Activated gamma-delta T cell treated with anti-CD3 and anti-CD28 coated beads, Interleukin-2, amount 50 U/mL, for 16 hours (primary cell): ENCODE results near the gene ZMPSTE24.

Experiments used
- DNase-seq: peaks from one replicate; pipeline ENCODE4 v3.0.0-alpha.2; 2020; ENCODE audit warnings: low read depth

Gene ZMPSTE24

DNA sequence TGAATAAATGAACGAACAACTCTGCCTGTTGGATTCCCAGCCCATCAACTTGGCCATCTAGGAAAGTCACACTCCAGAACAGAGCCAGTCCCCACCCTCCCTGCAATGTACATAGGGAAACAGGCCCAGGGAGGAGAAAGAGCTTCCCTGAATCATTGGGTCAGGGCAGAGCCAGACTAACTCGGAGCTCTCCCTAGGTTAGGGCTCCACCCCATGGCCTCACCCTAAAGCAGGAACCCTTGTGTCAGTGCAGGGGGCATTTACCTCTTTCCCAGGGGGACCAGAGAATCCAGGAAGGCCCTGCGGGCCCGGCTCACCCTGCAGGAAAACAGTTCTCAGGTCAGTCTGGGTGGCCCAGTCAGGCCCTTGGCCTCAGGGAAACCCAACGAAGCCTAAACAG is 47.4 kb downstream of the ZMPSTE24 start:
- DNase-seq: no peak

DNA sequence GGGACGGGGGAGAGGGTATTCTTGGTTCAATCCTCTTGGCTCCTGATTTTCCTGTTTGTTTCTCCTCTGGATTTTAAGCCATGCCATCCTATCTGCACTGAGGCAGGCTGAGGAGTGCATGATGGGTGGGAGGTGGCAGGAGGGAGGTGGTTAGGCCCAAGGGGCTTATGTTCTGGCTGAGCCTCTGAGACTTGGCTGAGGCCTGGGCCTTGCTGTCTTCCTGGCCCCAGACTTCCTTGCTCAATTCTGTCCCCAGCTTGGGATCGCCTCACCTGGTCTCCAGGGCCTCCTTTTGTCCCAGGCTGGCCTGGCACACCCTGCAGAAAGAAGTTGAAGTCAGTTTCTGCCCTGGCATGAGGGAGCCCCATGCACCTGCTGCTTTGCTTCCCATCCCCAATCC is 47.8 kb downstream of the ZMPSTE24 start:
- DNase-seq: no peak

DNA sequence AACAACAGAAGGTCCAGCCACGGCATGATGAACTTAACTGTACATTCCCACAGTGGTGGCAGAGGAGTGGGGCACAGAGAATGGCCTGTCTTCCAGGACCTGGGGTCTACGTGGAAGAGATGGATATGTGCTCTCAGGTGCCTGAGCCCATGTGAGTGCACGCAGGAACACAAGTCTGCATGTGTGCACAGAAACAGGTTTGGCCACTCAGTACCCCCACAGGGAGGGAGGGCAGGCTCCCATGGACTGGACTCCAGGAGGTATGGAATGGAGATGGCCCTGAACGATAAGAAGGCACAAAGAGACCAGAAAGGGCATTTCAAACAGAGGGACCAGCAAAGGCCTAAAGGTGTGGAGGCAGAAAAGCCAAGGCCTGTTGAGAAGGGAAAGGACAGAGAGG is 48.3 kb downstream of the ZMPSTE24 start:
- DNase-seq: no peak

DNA sequence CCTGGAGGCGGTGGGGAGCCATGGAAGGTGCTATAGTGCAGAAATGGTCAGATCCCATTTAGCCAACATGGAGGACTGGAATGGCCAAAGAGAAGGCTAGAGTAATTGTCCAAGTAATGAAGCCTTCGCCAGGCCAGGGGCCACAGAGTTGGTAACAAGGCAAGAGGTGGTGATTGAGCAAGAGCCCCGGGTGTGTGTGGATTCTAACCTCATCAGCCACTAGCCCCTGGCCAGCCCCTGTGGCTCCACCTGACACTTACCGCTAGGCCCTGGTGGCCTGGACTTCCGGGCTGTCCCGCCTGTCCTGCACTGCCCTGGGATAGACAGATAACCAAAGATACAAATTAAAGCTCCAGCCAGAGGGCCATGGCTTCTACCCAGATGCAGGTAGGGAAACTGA is 49.1 kb downstream of the ZMPSTE24 start:
- DNase-seq: no peak

DNA sequence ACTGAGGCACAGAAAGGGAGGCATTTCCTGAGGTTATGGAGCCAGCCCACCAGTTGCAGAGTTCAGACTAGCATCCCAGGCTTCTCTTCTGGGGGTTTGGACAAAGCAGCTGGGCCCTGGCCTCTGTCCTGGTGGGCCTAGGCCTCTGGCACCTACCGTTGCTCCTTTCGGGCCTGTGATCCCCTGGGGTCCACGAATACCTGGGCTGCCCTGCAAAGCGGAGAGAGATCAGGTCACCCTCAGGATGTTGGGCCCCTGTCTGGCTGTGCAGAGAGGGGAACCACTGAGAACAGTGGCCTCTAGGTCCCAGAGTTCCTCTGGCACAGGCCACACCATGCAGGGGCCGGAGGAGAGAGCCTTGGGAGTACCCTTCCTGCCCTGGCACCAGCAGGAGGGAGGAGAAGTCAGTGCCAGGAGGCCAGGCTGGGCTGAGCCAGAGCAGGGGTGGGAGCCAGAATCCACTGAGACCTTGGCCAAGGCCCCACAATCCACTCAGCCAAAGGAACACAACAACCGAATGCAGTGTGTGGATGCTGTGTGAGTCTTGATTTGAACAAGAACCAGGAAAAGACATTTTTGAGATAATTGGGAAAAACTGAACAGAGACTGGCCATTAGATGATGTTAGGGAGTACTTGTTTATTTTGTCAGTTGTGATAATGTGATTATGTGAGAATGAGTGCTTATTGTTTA is 50.1 kb downstream of the ZMPSTE24 start:
- no peak for DNase-seq

DNA sequence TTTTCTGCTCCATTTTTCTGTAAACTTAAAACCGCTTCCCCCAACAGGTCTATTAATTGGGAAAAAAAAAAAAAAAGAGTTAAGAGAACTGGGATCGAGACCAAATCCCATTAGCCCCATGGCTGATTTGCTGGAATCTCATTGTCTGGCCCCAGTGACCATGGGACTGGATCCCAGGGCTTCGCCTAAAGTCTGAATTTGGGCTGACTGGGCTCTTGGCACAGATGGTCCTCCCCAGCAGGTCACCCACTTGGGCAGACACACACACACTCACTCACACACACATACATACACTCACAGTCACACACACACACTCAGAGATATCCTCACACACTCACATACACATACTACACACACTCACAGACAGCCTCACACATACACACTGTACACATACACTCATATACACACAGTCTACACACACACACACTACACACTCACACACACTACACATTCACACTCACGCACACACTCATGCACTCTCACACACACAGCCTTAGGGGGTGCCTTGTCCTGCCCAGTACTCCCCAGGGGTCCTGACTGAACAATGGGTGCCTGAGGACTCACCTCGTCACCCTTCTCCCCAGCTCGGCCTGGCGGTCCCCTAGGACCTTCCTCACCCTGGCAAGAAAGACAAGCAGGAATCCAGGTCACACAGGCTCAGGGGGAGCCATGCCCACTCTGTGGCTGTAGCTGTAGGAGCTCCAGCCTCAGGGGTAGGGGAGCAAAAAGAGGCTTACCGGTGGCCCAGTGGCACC is 51.5 kb downstream of the ZMPSTE24 start:
- no peak for DNase-seq

DNA sequence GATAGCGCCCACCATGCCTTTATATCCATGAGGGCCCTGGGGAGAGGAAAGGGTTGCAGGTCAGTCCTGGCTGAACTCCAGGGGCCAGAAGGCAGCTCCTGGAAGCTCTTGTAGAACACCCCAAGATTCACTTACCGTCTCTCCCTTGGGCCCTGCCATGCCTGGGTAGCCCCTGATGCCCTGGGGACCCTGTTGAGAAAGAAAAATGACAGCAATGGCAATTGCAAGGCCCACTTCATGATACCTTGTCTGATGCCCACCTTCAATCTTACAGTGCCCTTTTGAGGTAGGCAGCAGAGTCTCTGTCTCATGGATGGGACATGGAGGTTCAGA is 52.1 kb downstream of the ZMPSTE24 start:
- DNase-seq: no peak

DNA sequence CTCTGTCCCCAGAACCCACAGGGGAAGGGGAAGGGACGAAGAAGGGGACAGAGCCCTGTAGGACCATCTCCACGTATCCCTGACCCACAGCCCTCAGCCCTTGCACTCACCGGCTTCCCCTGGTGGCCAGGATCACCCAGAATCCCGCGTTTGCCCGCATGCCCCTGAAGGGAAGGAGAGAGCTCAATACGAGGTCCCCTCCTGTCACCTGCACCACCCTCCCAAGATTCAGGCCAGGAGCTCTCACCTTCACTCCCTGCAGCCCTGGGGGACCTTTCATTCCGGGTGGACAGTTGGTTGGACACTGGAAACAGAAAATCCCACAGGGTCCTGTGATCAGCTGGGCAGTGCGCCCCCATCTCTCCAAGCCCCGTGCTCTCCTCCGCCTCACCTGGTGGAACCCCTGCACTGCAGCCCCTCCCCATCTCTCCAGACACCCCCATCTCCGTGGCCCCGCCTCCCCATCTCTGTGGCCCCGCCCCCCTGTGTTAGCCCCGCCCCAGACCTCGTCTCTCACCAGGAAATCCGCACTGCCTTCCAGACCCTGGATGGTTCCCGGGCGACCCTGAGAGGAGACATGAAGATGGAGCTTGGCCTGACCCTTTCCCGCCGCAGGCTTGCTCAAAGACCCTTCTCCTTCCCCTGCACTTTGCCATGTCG is 53.1 kb downstream of the ZMPSTE24 start:
- no peak for DNase-seq

DNA sequence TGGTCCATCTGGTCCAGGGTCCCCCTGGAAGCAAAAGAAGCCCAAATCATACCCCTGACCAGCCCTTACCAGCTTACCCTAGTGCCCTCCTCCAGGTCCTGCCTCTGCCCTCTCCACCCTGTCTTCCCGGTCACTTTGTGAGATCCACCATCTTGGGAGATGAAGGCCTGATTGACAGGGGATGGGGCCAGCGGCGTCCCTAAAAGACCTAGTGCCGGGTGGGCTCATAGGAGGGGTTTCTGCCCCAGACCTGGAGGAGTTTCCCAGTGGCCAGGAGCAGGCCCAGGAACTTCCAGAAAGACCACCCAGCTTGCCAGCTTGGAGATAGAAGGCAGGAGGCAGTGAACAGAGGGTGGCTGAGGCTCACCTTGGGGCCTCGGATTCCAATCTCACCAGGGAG is 53.7 kb downstream of the ZMPSTE24 start:
- DNase-seq: no peak

DNA sequence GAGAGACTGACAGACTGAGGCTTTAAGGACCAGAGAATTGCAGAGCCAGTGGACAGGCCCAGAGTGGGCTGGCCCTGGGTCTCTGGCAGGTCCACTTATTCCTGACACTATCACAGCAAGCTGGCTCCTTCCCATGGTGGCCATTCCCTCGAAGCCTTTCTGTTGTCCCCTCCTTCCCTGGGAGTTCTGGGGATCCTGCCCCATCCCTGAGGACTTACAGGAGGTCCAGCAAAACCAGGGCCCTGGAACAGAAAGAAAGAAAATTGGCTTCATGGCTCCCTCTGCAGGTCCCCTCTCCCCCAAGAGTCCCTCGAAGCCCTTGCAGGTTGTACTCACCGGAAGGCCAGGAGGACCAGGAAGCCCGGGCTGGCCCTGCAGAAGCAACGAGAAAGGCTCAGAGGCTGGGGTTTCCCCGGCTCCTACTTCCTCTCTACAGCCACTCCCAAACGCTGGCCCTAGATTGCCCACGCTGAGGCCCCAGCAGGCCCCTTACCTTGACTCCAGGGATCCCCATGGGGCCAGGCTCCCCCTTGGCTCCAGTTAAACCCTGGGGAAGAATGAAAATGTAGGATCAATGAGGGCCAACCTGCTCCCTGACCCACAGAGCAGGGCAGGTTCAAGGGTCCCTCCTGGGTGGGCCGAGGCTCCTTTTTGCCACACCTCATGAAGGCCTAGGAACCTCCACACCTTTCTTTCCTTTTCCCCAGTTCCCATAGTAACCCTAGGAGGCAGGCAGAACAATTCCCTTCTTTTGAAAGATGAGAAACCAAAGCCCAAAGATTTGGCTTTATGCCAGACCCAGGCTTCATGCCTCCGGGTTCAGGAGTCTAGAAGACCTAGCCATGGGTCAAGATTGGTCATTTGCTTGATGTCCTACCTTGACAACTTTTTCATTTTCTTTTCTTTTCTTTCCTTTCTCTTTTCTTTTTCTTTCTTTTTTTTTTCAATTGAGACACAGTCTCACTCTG is 54.5 kb downstream of the ZMPSTE24 start:
- no peak for DNase-seq

DNA sequence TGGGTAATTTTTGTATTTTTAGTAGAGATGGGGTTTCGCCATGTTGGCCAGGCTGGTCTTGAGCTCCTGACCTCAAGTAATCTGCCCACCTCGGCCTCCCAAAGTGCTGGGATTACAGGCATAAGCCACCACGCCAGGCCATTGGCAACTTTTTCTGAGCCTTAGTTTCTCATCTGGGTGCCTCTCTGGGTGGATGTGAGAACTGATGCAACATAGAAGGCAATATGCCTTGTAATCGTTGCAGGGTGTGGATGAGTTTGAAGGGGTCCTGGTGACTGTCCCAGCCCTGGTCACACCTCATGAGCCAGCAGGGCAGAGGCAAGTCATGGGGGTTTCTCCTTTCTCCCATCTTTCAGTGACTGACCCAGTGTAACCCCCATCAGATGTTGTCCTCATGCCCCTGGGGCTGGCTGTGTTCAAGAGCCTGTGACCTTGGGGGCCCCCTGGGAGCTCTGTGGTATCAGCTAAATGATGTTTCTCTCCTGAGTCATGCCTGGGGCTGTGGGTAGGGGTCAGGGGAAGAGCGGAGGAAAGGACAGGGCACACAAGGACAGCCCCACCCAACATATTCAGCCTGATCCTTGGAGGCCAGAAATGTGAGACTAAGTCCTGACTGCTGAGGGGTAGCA is 55.4 kb downstream of the ZMPSTE24 start:
- DNase-seq: no peak

DNA sequence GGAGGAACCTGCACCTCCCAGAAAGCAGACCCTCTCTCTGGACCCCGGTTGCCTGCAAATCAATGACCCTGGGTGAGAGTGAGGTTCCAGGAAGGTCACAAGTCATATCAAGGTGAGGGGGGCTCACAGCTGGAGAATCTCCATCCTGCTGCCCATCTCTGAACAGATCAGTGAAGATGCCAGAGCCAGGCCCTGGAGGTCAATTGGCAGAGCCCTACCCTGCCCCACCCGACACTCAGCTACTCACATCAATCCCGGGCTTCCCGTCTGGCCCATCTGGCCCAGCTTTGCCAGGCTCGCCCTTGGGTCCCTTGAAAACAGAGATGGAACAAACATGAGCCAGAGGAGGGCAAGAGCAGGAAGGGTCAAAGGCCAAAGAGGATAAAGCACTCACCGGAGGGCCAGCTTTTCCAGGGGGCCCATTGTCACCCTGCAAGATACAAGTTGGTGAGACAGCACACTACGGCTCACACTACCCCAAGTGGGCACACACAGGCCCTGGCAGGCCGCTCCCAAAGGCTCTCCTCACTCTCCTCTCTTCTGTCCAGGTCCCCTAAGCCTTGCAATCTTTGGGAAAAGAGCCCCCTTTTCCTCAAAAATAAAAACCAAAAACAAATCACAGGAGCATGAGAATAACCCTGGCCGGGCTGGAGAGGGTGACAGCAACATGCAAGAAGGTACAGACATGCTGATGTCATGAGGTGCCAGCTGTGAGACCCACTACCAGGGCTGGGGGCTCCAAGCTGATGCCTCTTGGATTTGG is 56.1 kb downstream of the ZMPSTE24 start:
- DNase-seq: no peak

DNA sequence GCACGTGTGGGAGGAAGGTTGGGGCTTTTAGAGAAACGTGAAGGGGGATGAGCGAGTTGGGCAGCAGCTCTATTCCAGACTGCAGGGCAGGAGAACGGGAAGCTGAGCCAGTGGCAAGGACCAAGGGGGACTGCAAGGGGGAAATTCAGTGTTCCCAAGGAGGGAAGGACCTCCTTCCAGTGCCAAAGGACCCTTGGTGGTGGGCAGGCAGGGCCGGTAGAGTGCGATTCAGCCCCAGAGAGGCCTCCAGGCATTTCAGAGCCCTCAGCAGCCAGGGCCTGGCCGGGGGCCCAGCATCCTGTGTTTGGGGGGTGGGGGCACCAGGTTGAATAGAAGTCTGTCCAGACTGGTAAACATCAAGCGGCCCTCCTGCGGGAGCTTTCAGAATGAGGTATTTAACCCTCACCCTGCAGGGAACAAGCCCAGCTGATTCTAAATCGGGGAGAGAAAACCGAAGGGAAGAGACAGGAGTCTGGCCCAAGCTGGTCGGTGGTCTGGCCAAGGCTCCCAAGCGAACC is 56.7 kb downstream of the ZMPSTE24 start:
- DNase-seq: no peak

DNA sequence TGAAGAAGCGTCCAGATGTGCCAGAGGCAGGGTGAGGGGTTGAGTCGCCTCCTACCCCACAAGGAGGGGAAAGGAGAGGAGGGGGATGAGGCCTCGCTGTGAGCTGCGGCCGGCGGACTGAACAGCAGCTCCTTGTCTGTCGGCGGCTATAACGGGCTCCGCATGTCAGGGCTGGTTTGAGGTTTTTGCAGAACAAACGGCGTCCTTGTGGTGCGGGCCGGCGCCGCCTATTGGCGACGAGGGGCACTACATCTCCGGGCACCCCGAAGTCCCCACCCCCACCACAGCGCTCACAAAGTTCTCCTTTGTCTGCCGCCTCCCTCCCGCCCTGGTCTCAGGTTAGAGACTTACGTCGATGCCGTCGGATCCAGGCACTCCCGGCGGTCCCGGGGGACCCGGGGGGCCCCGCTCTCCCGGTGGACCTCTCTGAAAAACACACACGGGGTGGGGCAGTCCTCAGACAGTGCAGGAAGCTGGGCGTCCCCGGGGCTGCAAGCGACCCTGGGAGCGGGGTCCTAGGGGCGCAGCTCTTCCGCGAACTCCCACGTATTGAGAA is 57.3 kb downstream of the ZMPSTE24 start:
- peak; percentile 76 for DNase-seq

DNA sequence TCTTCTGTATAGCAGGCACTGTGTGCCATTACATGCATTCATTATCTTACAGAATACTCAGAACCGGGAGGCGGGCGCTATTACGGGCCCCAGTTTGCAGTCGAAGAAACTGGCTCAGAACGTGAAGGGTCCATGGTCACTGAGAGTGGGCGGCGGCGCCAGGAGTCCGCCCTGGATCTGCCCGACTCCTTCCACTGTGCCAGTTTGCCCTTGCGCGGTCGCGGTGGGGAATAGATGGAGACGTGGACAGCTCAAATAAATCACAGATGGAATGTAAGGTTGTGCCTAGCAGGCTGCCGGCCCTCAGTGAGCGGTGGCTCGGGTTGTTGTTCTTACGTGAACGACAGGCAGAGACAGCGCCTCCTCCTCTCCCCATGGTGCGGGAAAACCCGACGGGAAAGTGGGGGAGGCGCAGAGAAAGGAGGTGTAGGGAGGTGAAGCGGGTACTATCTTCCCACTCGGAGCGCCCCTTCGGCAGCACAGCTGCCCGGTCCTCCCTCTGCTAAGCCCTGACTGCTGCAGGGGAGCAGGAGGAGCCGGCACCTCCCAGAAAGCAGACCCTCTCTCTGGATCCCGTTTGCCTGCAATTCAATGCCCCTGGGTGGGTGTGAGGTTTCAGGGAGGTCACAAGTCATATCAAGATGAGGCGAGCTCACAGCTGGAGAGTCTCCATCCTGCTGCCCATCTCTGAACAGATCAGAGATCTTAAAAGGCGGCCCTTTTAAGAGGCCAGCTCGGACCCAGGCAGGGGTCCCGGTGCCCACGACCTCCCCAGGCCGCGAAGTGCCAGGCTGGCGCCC is 58.0 kb downstream of the ZMPSTE24 start:
- DNase-seq: no peak

DNA sequence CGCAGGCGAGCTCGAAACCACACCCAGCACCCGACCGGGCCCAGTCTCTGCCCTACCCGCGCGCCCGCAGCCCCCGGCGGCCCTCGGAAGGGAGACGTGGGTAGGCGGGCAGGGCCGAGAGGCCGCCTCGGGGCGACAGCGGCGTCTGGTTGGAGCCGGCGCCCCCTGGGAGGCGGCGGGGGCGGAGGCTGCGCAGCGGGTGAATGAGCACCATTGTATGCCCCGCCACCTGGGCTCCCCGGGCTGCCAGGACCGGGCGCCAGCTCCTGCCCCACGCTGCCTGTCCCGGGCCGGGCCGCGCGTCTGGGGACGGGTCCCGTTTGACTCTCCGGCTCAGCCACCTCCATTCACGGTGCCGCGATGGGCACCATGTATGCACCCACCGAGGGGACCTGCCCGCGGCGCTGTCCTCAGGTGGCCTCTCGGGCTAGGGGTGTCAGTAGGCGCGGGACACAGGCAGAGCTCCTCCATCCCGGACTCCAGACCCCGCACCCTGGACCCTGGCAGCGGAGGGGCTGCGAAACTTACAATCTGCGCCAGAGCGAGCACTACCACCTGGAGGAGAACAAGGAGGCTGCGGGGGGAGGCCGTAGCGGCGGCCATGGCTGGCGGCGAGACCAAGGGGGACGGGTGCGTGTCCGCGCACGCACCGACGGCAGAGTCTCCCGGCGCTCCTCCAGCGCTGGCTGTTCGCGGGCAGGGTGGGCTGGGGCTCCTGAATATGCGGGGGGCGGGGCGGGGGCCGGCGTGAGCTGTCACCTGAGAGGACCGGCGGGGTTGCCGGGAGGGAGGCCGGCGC is 58.8 kb downstream of the ZMPSTE24 start, which contains the start of gene COL9A2:
Gene COL9A2 (minus strand): TSS at position 692 of the 799 bp plus-strand sequence. CDS start 89 bp downstream, at position 603.
- peak; percentile 47 for DNase-seq

DNA sequence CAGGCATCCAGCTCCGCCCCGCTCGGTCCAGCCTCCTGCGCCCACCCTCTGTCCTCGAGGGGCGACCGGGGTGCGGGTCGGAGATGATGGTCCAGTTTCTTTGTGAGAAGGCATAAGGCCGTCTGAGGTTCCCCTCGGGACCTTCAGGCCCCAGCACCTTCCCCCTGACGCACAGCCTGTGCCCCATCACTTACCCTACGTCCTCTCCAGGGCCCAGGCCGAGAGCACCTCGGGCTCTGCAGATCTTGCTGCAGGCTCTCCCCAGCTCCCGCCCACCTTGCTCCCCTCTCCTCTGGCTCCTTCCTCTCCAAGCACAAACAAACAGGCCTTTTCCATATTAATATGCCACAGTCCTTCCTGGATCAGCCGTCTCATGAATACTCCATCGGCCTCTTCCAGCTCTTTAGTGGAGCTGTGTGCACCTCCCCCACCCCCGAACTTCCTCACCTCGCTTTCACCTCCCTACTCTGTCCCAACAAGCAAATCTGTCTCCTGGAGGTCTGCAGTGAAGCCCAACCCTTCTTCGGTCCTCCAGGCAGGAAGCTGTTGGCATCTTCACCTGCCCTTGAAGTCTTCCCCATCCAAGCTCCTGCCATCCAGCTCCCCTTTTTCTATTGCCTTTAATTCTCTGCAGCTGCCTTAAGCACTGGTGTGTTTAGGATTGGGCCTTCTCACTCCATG is 59.5 kb downstream of the ZMPSTE24 start:
- no peak for DNase-seq

DNA sequence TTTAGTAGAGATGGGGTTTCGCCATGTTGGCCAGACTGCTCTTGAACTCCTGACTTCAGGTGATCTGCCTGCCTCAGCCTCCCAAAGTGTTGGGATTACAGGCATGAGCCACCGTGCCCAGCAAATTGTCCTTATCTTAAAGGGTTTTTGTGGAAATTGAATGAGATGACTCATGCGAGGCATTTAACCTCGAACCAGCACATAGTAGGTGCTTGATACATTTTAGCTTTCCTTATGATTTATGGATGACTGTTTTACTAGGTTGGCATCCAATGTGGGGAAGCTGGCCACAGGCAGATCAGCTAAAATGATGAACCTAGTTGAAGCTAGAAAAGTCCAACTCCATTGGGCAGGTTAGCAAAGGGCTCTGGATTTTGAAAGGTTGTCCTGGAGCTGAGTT is 60.4 kb downstream of the ZMPSTE24 start:
- DNase-seq: no peak
